Aorta (tissue), 5 donors: Measurements from ENCODE around the gene LTBR. TPM values are rescaled to one million over a fixed set of nuclear protein-coding genes. Genes with fewer than 3 reads are reported as not detected.
"Not testable (repeated sequence)": the region's sequence is repeated elsewhere in the genome, so short reads cannot be mapped to it uniquely, and the experiment has no call there.

Source experiments
- ATAC-seq: fragments of 200-7000 bp; cut with Tn5 transposase; one replicate; pipeline ENCODE4 v1.9.1; 2022; ENCODE audit warnings: moderate library complexity; ENCODE audit not compliant: low FRiP score
- DNase-seq, 2 donors: peaks; one replicate each; pipeline ENCODE4 v3.0.0-alpha.2; 2020
- H3K27ac ChIP-seq, 2 donors: one replicate each; pipeline ENCODE4 v1.5.1; 2013; ENCODE audit warnings: low read length in 2 of 2, mild to moderate bottlenecking in 2 of 2, moderate library complexity in 2 of 2, control low read depth in 1 of 2, inconsistent platforms in 1 of 2, low read depth in 1 of 2
- H3K27me3 ChIP-seq, 2 donors: one replicate each; pipeline ENCODE4 v1.6.1; 2013; ENCODE audit warnings: control low read depth in 1 of 2, low read length in 1 of 2, mild to moderate bottlenecking in 1 of 2, moderate library complexity in 1 of 2; ENCODE audit not compliant: insufficient read depth in 2 of 2, control insufficient read depth in 1 of 2
- H3K36me3 ChIP-seq, 2 donors: one replicate each; pipeline ENCODE4 v1.6.1; 2013; ENCODE audit warnings: control low read depth in 1 of 2, low read length in 1 of 2, mild to moderate bottlenecking in 1 of 2; ENCODE audit not compliant: insufficient read depth in 2 of 2, control insufficient read depth in 1 of 2
- H3K4me1 ChIP-seq, 2 donors: one replicate each; pipeline ENCODE4 v1.6.1; 2013; ENCODE audit warnings: low read length in 2 of 2, control low read depth in 1 of 2, mild to moderate bottlenecking in 1 of 2, moderate library complexity in 1 of 2; ENCODE audit not compliant: insufficient read depth in 2 of 2, control insufficient read depth in 1 of 2
- H3K4me3 ChIP-seq, 2 donors: one replicate each; pipeline ENCODE4 v1.5.1; 2013; ENCODE audit warnings: low read length in 2 of 2, control low read depth in 1 of 2, mild to moderate bottlenecking in 1 of 2
- H3K9me3 ChIP-seq: one replicate; pipeline ENCODE4 v1.6.1; 2013; ENCODE audit warnings: mild to moderate bottlenecking, low read length; ENCODE audit not compliant: control insufficient read depth
- WGBS, 2 donors: extraction: QIAGEN DNeasy Blood & Tissue Kit; methylation state at CpG; one replicate each; pipeline ENCODE4 v1.1.7; 2013; 5-methylcytosine and 5-hydroxymethylcytosine counted together
- intact Hi-C, 2 donors: fragments of 100-400 bp; cut with DNase I; formaldehyde crosslinking; loops; one replicate each; pipeline versions ENCODE4 v1.14.2 to v1.15.0; 2022
- polyA plus RNA-seq, 2 donors: library from polyadenylated mRNA; stranded (reverse); fragments of 200-250 nt; gene quantifications; one replicate each; pipeline ENCODE4 v1.2.3, GENCODE V29; 2013
- total RNA-seq, 2 donors: library from RNA; stranded (reverse); fragmentation: NEBNext Ultra II Directional; extraction: Animal tissue kit (Norgen Biotek cat#: 25700); gene quantifications; one replicate each; pipeline ENCODE4 v1.2.1, GENCODE V29; 2021
- donor health status: healthy with polysubstance abuse.
- donor health status: Bipolar disorder and iron deficiency.
- donor health status: DM: no; HTN: no; CAD: no.
- donor health status: DM: no; HTN: no; CAD: no.
- donor health status: DM: yes; HTN: yes; CAD: no.

LTBR gene
- total and polyA plus RNA-seq, 4 donors: 20.5 to 103 (median 85.5) TPM

- 69 to 74% methylated on average over 5 of the region's 5 CpGs for WGBS, 2 donors
- Histone ChIP-seq H3K4me1 (peaks cover 2 to 3% of the 10 kb centered on the region in 2 donors), H3K9me3 (no peaks in the 10 kb centered on the region), H3K27ac (peak overlapping the region; percentile 29 to 72), H3K27me3 (no peaks in the 10 kb centered on the region), H3K36me3 (no peaks in the 10 kb centered on the region), H3K4me3 (no peak overlapping the region)
- intact Hi-C loops: loop anchor here (5.0 kb wide), 2 partner anchors 39 to 79 kb away; partner anchors contain the start of gene LTBR (in 1 of the 2)
- ATAC-seq (no peak), DNase-seq (peak in 1 of 2 donors; percentile 58)
Observed at GRCh38 chr12:6343518-6343917, 40.4 kb upstream of the LTBR start.

GRCh38 chr12:6344101-6344660 is 39.8 kb upstream of the LTBR start:
- 96 to 97% methylated on average over 10 to 11 of the region's 11 CpGs for WGBS, 2 donors

GRCh38 chr12:6345319-6346091 is 38.5 kb upstream of the LTBR start:
- H3K36me3 ChIP-seq: no peaks in the 10 kb centered on the region
- no peak overlapping the region for H3K4me3 ChIP-seq
- ATAC-seq: peak; percentile 45
- intact Hi-C loops: no loop called here
- peak; percentile 88 for DNase-seq
- H3K27me3 ChIP-seq: no peaks in the 10 kb centered on the region
- peak overlapping the region; percentile 53 to 89 for H3K27ac ChIP-seq
- WGBS, 2 donors: 37 to 41% methylated on average over 10 of the region's 10 CpGs
- H3K9me3 ChIP-seq: no peaks in the 10 kb centered on the region
- peaks cover 2 to 3% of the 10 kb centered on the region in 2 donors for H3K4me1 ChIP-seq

More at GRCh38 chr12:6344101-6344660, 39.8 kb upstream of the LTBR start:
- H3K4me3 ChIP-seq, H3K36me3 ChIP-seq, H3K27me3 ChIP-seq, DNase-seq, H3K4me1 ChIP-seq, H3K9me3 ChIP-seq, ATAC-seq, H3K27ac ChIP-seq: not testable (repeated sequence)
- intact Hi-C loops: loop anchor here (5.0 kb wide), 2 partner anchors 38 to 78 kb away; partner anchors contain the start of gene LTBR (in 1 of the 2)

- H3K4me1 ChIP-seq: peaks cover 2 to 3% of the 10 kb centered on the region in 2 donors
- intact Hi-C loops: no loop called here
- WGBS, 2 donors: 88 to 94% methylated on average over 5 of the region's 5 CpGs
- H3K27me3 ChIP-seq: no peaks in the 10 kb centered on the region
- H3K9me3 ChIP-seq: no peaks in the 10 kb centered on the region
- H3K4me3 ChIP-seq: no peak overlapping the region
- ATAC-seq (no peak), DNase-seq (no peak)
- H3K36me3 ChIP-seq: no peaks in the 10 kb centered on the region
- peak overlapping the region; percentile 53 to 89 for H3K27ac ChIP-seq
Observed at GRCh38 chr12:6346235-6346832, 37.6 kb upstream of the LTBR start.

GRCh38 chr12:6346942-6347341 is 37.0 kb upstream of the LTBR start:
- Histone ChIP-seq H3K27ac (peak overlapping the region; percentile 49 to 89), H3K27me3 (no peaks in the 10 kb centered on the region), H3K36me3 (no peaks in the 10 kb centered on the region), H3K4me1 (peaks cover 2 to 3% of the 10 kb centered on the region in 2 donors), H3K9me3 (no peaks in the 10 kb centered on the region), H3K4me3 (no peak overlapping the region)
- 82 to 84% methylated on average over 8 of the region's 8 CpGs for WGBS, 2 donors
- DNase-seq: no peak
- intact Hi-C loops: loop anchor here in 1 of 2 donors (1.0 kb wide), 1 partner anchor 24 kb away; no protein-coding TSS in a partner anchor
- no peak for ATAC-seq

- Histone ChIP-seq H3K27me3 (no peaks in the 10 kb centered on the region), H3K27ac (peak overlapping the region; percentile 49 to 89), H3K36me3 (no peaks in the 10 kb centered on the region), H3K4me3 (no peak overlapping the region), H3K4me1 (peaks cover 2 to 3% of the 10 kb centered on the region in 2 donors), H3K9me3 (no peaks in the 10 kb centered on the region)
- DNase-seq (peak; percentile 90 to 91), ATAC-seq (peak; percentile 90)
- intact Hi-C loops: loop anchor here in 1 of 2 donors (1.0 kb wide), 1 partner anchor 24 kb away; no protein-coding TSS in a partner anchor
- WGBS, 2 donors: 40% methylated on average over 19 of the region's 19 CpGs
Observed at GRCh38 chr12:6347367-6348338, 36.3 kb upstream of the LTBR start.

GRCh38 chr12:6351622-6352021 is 32.3 kb upstream of the LTBR start:
- Histone ChIP-seq H3K4me3 (no peak overlapping the region), H3K27me3 (no peaks in the 10 kb centered on the region), H3K9me3 (no peaks in the 10 kb centered on the region), H3K36me3 (no peaks in the 10 kb centered on the region), H3K4me1 (no peaks in the 10 kb centered on the region), H3K27ac (no peak overlapping the region)
- WGBS, 2 donors: 89 to 90% methylated on average over 5 of the region's 5 CpGs
- no peak for ATAC-seq
- no peak for DNase-seq
- intact Hi-C loops: no loop called here
